DMS 273 treated with DMSO at 0.1 percent for 48 hours (cell line): ENCODE measurements around the gene LCP1.

ENCODE experiments used
- DNase-seq: peaks from one replicate; lab custom pipeline; 2025; lab: John Stamatoyannopoulos, UW

LCP1 gene

DNA sequence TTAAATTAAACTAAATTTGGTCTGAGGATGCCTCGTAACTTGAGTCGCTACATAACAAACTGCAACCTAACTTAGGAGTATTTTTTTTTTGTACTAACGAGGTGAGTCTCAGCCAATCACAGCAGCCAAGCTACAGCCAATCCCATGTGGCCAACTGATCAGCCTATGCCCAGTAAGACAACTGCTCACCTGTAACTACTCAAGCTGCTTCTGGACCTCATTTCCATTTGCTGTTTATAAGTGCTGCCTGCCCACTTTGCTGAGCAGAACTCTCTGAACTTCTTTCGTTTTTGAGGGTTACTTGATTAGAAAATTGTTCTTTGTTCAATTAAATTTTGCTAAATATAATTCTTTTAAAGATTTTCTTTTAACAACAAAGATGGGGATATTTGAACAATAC, 81.0 kb downstream of the LCP1 start:
- no peak for DNase-seq

DNA sequence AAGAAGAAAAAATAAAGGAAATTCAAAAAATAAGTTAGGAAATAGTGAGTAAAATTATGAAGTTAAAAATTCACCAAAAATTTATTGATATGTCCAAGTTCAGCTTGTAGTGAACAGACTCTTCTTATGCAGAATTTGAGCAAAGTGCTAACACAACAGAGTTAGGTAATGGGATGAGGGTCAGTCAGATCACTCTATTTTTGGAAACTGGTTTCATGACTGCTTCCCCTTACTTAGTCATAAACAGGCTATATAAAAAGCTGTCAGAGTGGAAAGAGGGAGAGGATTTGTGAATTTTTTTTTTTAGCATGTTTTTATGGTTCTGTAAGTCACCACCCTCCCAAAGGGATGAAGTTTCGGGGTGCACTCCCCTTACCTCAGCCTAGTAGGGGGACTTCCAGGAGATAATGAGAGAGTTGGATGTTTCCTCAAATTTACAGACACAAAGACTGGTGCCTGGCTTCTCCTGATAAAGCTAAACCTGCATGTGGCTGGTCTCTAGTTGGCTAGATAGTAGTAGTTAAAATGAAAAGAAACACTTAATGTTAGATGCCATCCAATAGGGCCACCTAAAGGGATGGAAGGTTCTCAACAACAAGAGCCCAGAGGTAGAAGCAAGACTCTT, 81.7 kb downstream of the LCP1 start:
- no peak for DNase-seq

DNA sequence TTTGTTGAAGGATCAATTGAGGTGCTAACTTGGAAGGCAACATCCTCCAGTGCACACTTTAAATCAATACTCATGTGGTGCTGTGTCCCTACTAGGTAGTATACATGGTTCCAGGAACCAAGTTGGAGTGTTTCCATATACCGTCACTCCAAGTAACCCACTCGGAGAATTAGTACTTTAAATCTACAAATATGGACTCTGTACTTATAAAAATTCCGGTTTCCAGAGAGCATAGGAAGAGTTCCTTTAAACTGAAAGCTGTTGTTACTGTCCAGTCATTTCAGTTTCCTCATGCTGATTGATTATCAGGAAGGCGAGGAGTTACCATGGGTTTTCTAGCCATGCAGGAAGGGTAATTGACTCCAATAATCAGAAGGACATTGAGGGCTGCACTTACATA, 84.3 kb downstream of the LCP1 start:
- DNase-seq, result no peak

DNA sequence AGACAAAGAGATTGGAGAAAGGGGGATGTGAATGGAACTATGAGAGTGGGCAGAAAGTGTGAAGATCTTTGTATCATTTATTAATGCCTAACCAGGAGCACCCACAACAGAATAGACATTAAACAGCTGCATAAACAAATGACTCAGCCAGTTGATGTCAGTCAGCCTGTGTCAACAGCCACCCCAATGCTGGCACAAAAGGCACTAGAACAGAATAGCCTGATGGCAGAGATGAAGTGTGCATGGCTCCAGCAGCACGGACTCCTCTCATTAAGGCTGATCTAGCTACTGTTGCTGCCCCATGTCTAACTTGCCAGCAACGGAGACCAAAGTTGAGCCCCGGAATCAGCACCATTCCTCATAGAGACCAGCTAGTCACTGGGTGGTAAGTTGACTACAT, 85.0 kb downstream of the LCP1 start:
- DNase-seq, result no peak

DNA sequence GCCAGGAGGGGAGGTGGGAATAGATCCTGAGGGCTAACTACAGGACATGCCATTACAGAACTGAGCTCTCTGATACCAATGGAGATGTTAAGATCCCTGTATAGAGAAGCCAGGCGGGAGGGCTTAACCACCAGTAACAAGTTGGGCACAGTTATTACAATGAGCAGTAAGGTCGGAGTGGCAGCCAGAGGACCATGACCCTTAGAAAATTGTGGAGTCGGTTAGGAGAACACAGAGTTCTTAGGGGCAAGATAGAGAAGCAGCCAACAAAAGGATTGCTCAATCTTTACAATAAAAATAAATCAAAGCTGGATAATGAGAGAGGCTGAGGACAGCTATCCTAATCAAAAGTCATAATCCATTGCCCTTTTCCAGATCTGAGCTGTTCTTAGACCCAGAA, 87.5 kb downstream of the LCP1 start:
- DNase-seq, result no peak

DNA sequence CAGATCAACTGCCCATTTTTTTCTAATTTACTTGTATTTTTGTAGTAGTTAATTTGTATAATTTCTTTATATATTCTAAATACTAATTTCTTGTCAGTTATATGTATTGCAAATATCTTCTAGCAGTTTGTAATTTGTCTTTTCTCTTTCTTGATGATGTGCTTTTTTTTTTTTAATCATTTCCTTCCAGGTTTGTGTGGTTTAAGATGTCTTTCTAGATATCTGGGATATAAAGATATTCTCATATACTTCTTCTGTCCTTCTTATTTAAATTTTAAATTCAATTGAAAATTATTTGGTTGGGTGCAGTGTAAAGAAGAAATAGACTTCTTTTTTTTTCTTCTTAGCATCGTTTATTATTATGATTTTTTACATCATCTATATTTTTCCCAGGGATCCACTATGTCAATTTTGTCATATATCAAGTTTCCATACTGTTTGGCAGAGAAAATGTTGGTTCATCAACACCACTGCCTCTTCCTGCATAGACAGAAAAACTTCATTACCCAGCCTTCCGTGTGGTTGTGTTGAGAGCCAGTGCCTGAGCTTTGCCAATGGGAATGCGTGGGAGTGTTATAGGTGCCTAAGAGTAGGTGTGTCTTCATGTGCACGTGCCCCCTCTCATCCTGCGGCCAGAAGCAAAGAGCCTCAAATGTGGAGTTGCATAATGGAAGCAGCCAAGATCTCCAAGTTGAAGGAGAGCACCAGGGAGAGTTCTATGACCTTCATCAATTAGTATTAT, 93.0 kb downstream of the LCP1 start:
- DNase-seq, result no peak

DNA sequence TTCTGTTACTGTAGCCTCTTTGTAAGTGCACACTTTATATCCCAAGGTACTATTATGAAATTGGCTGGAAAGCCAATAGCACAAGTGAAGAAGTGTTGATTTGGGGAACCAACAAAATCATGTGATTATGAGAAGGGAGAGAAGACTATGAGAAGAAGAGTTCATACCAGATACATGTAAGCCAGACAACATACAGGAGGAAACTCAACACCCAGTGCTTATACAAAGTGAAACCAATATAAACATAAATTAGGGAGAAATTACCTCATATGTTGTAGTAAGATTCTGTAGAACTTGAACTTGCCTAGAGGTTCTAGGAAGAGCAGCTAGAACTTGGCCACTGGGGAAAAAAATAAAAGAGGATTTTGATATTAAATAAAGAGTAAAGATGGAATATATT, 94.5 kb downstream of the LCP1 start:
- no peak for DNase-seq

DNA sequence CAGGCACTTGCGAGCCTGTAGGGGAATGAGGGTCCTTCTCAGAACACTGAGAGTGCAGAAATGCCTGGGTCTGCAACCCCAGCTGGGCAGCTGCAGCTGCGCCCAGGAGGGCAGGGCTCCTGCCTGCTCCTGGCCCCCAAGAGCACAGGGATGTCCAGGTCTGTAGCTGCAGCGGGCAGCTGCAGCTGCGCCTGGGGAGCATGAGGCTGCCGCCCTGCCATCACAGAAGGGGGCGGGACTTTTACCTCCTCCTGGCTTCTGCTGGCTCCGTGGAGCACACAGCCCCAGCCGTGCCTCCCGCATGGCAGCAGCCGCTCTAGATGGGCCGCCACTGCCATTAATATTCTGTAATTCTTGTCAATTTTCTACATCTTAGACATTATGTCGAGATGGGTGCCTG, 95.0 kb downstream of the LCP1 start:
- DNase-seq, result no peak

DNA sequence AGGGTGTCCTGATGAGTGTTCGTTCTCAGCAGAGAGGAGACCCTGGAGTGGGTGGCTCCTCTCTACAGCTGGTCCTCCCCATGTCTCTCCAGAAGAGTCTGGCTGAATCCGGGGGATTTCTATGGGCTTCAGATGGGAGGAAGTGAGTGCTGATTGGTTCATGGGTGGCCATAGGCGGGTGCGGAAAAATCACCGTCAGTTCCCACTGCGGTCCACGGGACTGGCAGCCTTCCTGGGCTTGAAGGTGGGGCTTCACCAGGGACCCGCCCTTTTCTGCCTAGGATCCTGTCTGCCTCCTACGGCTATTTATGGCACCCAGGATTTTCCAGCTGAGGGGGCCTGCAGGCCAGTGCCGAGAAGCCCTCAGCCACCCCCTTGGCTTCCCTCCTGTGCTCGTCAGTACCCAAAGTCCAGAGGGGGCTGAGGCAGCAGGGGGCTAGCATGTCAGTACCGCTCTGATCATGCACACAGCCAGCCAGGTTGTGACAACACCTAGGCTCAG, 95.5 kb downstream of the LCP1 start:
- no peak for DNase-seq

DNA sequence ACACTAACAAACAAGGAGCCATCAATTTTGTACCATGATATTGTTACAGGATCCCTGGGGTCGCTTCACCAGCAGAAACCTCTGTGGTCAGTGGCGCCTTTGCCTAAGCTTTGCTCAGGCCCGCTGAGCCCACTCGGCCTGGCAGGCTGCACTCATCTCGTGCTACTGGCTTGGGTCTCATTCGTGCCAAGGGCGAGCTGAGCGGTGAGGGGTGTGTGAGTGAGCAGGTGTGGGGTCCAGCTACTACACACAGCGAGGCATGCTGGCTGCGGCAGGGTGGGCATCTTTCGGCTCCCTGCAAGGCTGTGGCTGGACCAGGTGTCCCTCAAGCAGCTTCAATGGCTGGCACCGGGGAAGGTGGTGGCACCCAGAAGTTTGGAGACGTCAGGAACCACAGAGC, 96.2 kb downstream of the LCP1 start:
- DNase-seq, result no peak

DNA sequence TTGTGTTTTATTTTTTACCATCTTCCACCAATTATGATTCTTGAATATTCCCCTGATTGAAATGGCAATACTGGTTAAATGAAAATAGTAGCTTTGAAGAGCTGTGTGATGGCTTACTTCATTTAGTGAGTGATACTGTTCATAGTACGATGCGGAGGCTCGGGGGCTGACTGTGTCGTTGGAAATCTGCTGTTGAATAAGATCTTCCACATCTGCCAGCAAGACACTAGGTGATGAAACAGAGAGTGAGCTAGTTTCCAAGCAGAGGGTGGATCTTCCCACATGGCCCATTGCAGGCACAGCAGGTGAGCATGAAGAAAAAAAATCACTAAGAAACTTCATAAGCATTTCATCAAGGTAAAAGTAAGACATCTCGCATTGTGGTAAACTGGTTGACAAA, 99.7 kb downstream of the LCP1 start:
- DNase-seq, result no peak

DNA sequence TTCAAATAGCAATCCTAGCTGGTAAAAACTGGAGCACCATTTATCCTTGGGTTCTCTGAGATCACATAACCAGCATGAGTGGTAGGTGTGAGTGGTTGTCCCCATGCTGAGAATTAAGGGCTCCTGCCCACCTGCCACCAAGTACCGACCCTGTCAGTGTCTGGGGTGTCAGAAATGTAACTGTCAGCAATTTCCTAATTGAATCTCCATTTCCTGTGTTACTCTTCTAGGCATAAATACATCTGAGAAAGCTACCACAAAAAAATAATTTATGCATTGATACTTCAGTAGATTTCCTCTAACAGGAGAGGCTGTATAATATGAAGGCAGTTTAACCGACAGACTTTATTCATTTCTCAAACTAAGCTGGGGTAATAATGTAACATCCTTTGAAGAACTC, 102.2 kb downstream of the LCP1 start:
- DNase-seq, result no peak

DNA sequence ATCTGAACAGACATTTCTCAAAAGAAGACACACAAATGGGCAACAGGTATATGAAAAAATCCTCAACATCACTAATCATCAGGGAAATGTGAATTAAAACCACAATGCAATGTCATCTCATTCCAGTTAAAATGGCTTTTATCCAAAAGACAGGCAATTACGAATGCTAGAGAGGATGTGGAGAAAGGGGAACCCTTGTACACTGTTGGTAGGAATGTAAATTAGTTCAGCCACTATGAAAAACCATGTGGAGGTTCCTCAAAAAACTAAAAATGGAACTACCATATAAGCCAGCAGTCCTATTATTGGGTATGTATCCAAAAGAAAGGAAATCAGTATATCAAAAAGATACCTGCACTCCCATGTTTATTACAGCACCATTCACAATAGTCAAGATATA, 104.7 kb downstream of the LCP1 start:
- no peak for DNase-seq

DNA sequence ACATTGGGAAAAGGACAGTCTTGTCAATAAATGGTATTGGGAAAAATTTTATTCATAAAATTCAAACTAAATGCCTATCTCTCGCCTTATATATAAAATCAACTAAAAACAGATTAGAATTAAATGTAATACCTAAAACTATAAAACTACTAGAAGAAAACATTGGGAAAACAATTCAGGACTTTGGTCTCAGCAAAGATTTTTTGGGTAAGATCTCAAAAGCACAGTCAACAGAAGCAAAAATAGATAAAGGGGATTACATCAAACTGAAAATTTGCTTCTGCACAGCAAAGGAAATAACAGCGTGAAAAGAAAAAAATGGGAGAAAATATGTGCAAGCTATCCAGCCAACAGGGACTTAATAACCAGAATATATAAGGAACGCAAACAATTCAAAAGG, 105.2 kb downstream of the LCP1 start:
- DNase-seq, result no peak
